K562 (cell line): ENCODE results near the gene ACE. TPM values are rescaled to one million over a fixed set of nuclear protein-coding genes. Genes with fewer than 3 reads are reported as not detected.
A peak's percentile ranks its signal among the peaks of the same experiment; 100 is the strongest.

Experiments
- CTCF ChIP-seq, 3 experiments: IDR thresholded peaks in 2 of 3; conservative IDR thresholded peaks in 1 of 3; 2 replicates each; pipeline ENCODE4 v1.5.1; 2011 to 2012; ENCODE audit warnings: low read length in 3 of 3, mild to moderate bottlenecking in 3 of 3, control low read depth in 2 of 3, improper control_type of control experiment in 1 of 3, inconsistent platforms in 1 of 3, low read depth in 1 of 3, mixed read lengths in 1 of 3, moderate library complexity in 1 of 3; ENCODE audit not compliant: insufficient read depth in 2 of 3
- FOXJ2 ChIP-seq: fragments of 200-800 bp; sonication (Bioruptor generic); IDR thresholded peaks from 2 replicates; pipeline ENCODE4 v1.6.1; 2016; ENCODE audit warnings: missing genetic modification characterization, missing compliant biosample characterization
- HNRNPL ChIP-seq: fragments of 200-400 bp; formaldehyde crosslinking; IDR thresholded peaks from 2 replicates; pipeline ENCODE4 v1.6.1; 2017; ENCODE audit warnings: low read depth, mild to moderate bottlenecking, low read length
- KAT2B ChIP-seq: IDR thresholded peaks from one replicate; pipeline ENCODE4 v1.6.1; 2012; ENCODE audit warnings: low read depth, mild to moderate bottlenecking, control low read depth, inconsistent platforms, low read length, moderate library complexity
- MXI1 ChIP-seq: IDR thresholded peaks from 2 replicates; pipeline ENCODE4 v1.6.1; 2011; ENCODE audit warnings: low read depth, mild to moderate bottlenecking, improper control_type of control experiment, low read length
- SMC3 ChIP-seq: conservative IDR thresholded peaks from 2 replicates; pipeline ENCODE4 v1.6.1; 2011; ENCODE audit warnings: low read depth, low read length, improper control_type of control experiment; ENCODE audit not compliant: insufficient read depth
- YY1 ChIP-seq, 3 experiments: IDR thresholded peaks; 2 replicates each; pipeline ENCODE4 v1.6.1; 2011; ENCODE audit warnings: low read length in 2 of 3, mild to moderate bottlenecking in 2 of 3, moderate library complexity in 2 of 3, borderline replicate concordance in 1 of 3, control low read depth in 1 of 3, low read depth in 1 of 3; ENCODE audit not compliant: insufficient read depth in 3 of 3, insufficient replicate concordance in 2 of 3, control insufficient read depth in 1 of 3, insufficient read length in 1 of 3; ENCODE audit errors: extremely low read depth in 1 of 3
- ZBTB12 ChIP-seq: fragments of 250-450 bp; sonication (Bioruptor Pico); IDR thresholded peaks from 2 replicates; pipeline ENCODE4 v1.4.0; 2020
- ZNF263 ChIP-seq: sonication (generic); formaldehyde crosslinking; IDR thresholded peaks from 2 replicates; pipeline ENCODE4 v1.8.0; 2022; ENCODE audit warnings: mild to moderate bottlenecking, missing genetic modification reagents, borderline replicate concordance
- ZNF431 ChIP-seq: sonication (generic); formaldehyde crosslinking; IDR thresholded peaks from 2 replicates; pipeline ENCODE4 v1.8.0; 2022; ENCODE audit warnings: mild to moderate bottlenecking, missing genetic modification reagents
- polyA plus RNA-seq, 8 experiments: library from polyadenylated mRNA; depleted of rRNA in 4 of 8; stranded (reverse) in 5 of 8; unstranded in 3 of 8; fragments of >200 nt; fragmentation: Nextera tagmentation in 2 of 8; fragmentation: Illumina TruSeq in 1 of 8; extraction: Ambion mirVana in 2 of 8; extraction: Trizol in 1 of 8; gene quantifications; 2 replicates each; pipeline versions ENCODE4 v1.2.1 to v1.2.3, GENCODE V29; 2011 to 2014; ENCODE audit warnings: inconsistent platforms in 1 of 8, missing spikeins in 1 of 8
- total RNA-seq, 7 experiments: library from RNA; depleted of rRNA in 6 of 7; stranded (reverse); fragments of >200 nt in 6 of 7; fragmentation: Illumina TruSeq in 2 of 7; extraction: Trizol in 2 of 7; gene quantifications; 2 replicates each; pipeline versions ENCODE4 v1.2.1 to v1.2.3, GENCODE V29; 2011 to 2021; ENCODE audit warnings: low replicate concordance in 1 of 7
- TF ChIP-seq, protein P1 (sequence below), 2 experiments: fragments of 450-650 bp; formaldehyde crosslinking in 1 of 2; IDR thresholded peaks; 2 replicates each; pipeline versions ENCODE4 v1.4.0 to v1.6.1; 2014 to 2020; ENCODE audit warnings: mild to moderate bottlenecking in 2 of 2, borderline replicate concordance in 1 of 2, low read depth in 1 of 2

Gene ACE
- total and polyA plus RNA-seq, 9 of the 15 experiments (the other 6 are each of a cell fraction or from before 2014, with no cell fraction given), result 0.07 to 2.5 (median 0.47) TPM; not detected in 1

DNA sequence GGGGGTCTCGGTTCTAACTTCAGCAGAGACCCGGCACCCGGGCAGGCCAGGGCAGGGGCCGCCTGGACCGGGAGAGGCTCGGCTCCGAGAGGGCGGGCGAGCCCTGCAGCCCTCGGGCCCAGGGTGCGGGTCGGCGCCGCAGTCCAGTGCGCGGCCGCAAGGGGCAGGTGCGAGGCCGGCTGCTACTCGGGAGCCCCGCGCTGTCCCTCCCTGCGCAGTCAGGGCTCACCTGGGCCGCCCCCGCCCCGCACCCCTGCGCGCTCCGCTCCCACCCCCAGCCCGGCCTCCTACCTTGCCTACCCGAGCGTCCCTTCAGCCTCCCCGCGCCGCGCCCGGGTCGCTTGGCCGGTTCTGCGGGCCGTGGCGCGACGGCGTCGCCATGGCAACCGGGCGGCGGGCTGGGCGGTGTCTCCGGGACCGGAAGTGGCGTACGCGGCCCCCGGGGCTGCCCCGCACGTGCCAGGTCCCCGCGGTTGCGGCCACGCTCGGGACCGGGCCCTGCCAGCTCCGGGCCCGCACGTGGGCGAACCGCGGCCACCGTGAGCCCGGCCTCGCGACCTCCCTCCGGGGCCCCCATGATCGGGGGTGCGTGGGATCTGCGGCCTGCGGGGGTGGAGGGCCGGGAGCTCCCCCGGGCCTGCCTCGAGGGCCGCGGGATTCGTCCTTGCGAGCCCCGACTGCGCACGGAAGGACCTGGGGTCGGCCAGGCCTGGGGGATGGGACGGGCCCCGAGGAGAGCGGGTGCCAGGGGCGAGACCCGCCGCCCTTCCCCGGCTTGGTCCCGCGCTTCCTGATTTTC is 30.7 kb upstream of the ACE start, which contains the start of gene CYB561 (continued):
- TF ChIP-seq FOXJ2 (tag) (0 out of 2 replicates have a peak, but pooled peaks have one; percentile 38), CTCF (IDR thresholded peaks at IDR 0.05 in 2 of 3, conservative IDR thresholded peaks at IDR 0.05 in 1 of 3; ENCODE audit: insufficient read depth in 2 of 3, low read depth in 1 of 3, low read length in 3 of 3) (peak; percentile 50 to 78 (median 56); a peak in 5 of 6 replicates), HNRNPL (peak; percentile 91), YY1 (IDR thresholded peaks at IDR 0.05; ENCODE audit: borderline replicate concordance in 1 of 3, control insufficient read depth in 1 of 3, extremely low read depth in 1 of 3, insufficient read depth in 3 of 3, insufficient read length in 1 of 3, insufficient replicate concordance in 2 of 3, low read depth in 1 of 3, low read length in 2 of 3) (peak in 1 of 3 experiments; percentile 61), ZNF431 (peak; percentile 75), MXI1 (peak; percentile 64; the same call in 1 of the 2 replicates), ZNF263 (CRISPR knock-in tag) (peak; percentile 23; the same call in 1 of the 2 replicates), SMC3 (no peak), KAT2B (no peak), ZBTB12 (CRISPR knock-in tag) (peak; percentile 70)
- TF ChIP-seq, protein P1, sequence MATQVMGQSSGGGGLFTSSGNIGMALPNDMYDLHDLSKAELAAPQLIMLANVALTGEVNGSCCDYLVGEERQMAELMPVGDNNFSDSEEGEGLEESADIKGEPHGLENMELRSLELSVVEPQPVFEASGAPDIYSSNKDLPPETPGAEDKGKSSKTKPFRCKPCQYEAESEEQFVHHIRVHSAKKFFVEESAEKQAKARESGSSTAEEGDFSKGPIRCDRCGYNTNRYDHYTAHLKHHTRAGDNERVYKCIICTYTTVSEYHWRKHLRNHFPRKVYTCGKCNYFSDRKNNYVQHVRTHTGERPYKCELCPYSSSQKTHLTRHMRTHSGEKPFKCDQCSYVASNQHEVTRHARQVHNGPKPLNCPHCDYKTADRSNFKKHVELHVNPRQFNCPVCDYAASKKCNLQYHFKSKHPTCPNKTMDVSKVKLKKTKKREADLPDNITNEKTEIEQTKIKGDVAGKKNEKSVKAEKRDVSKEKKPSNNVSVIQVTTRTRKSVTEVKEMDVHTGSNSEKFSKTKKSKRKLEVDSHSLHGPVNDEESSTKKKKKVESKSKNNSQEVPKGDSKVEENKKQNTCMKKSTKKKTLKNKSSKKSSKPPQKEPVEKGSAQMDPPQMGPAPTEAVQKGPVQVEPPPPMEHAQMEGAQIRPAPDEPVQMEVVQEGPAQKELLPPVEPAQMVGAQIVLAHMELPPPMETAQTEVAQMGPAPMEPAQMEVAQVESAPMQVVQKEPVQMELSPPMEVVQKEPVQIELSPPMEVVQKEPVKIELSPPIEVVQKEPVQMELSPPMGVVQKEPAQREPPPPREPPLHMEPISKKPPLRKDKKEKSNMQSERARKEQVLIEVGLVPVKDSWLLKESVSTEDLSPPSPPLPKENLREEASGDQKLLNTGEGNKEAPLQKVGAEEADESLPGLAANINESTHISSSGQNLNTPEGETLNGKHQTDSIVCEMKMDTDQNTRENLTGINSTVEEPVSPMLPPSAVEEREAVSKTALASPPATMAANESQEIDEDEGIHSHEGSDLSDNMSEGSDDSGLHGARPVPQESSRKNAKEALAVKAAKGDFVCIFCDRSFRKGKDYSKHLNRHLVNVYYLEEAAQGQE (IDR thresholded peaks at IDR 0.05; ENCODE audit: borderline replicate concordance), result no peak
- TF ChIP-seq, protein P1 (CRISPR knock-in tag; IDR thresholded peaks at IDR 0.05; ENCODE audit: low read depth), result peak; percentile 41; the same call in 1 of the 2 replicates
